ENCODE measurements around the gene BTF3. TPM values are rescaled to one million over a fixed set of nuclear protein-coding genes. Genes with fewer than 3 reads are reported as not detected.
A peak's percentile ranks its signal among the peaks of the same experiment; 100 is the strongest.
"Not testable (repeated sequence)": the region's sequence is repeated elsewhere in the genome, so short reads cannot be mapped to it uniquely, and the experiment has no call there.

The BTF3 gene
- total and polyA plus RNA-seq, 12 donors: 283 to 714 (median 399) TPM

GRCh38 chr5:73464016-73464745, 34.1 kb upstream of the BTF3 start:
- 42 to 43% methylated on average over 7 of the region's 7 CpGs for WGBS, 2 donors
- H3K9me3 ChIP-seq: no peaks in the 10 kb centered on the region
- H3K27me3 ChIP-seq: peaks cover 0 to 25% (median 21%) of the 10 kb centered on the region in 7 donors
- TF ChIP-seq, protein P1, sequence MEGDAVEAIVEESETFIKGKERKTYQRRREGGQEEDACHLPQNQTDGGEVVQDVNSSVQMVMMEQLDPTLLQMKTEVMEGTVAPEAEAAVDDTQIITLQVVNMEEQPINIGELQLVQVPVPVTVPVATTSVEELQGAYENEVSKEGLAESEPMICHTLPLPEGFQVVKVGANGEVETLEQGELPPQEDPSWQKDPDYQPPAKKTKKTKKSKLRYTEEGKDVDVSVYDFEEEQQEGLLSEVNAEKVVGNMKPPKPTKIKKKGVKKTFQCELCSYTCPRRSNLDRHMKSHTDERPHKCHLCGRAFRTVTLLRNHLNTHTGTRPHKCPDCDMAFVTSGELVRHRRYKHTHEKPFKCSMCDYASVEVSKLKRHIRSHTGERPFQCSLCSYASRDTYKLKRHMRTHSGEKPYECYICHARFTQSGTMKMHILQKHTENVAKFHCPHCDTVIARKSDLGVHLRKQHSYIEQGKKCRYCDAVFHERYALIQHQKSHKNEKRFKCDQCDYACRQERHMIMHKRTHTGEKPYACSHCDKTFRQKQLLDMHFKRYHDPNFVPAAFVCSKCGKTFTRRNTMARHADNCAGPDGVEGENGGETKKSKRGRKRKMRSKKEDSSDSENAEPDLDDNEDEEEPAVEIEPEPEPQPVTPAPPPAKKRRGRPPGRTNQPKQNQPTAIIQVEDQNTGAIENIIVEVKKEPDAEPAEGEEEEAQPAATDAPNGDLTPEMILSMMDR (IDR thresholded peaks at IDR 0.05): no peak
- DNase-seq: peak in 1 of 2 donors; percentile 37
- H3K36me3 ChIP-seq: no peaks in the 10 kb centered on the region
- intact Hi-C loops (cut with DNase I): no loop called here
- H3K4me3 ChIP-seq: no peak overlapping the region
- H3K4me1 ChIP-seq: peaks cover 0 to 13% (median 4%) of the 10 kb centered on the region in 9 donors
- peak overlapping the region in 3 of 10 donors; percentile 1 to 51 (median 4) for H3K27ac ChIP-seq
- peak; percentile 59 to 97 (median 94) for ATAC-seq

- Histone ChIP-seq H3K27me3 (peaks cover 0 to 18% (median 5%) of the 10 kb centered on the region in 7 donors), H3K4me1 (peaks cover 0 to 12% (median 4%) of the 10 kb centered on the region in 9 donors)
- H3K36me3 ChIP-seq; intact Hi-C loops (cut with DNase I); H3K27ac ChIP-seq; ATAC-seq; H3K4me3 ChIP-seq; DNase-seq; H3K9me3 ChIP-seq: not testable (repeated sequence)
- 83 to 87% methylated on average over 3 of the region's 3 CpGs for WGBS, 2 donors
Measured at GRCh38 chr5:73468638-73469037, 29.6 kb upstream of the BTF3 start.

DNA sequence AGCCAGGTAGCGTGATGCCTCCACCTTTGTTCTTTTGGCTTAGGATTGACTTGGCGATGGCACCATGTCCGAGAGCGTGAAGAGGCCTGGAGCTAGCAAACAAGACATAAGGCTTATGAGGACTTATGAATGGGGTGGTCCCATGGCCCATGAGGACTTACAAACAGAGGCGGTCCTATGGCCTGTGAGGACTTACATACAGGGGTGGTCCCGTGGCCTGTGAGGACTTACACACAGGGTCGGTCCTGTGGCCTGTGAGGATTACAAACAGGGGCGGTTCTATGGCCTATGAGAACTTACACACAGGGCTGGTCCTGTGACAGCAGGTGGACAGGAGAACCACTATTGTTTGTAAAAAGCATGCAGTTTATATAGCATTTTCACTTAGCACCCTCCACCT, 28.4 kb upstream of the BTF3 start:
- WGBS, 2 donors: 90 to 94% methylated on average over 8 of the region's 8 CpGs
- no peak for ATAC-seq
- Histone ChIP-seq H3K36me3 (no peaks in the 10 kb centered on the region), H3K27ac (no peak overlapping the region), H3K4me1 (peaks cover 0 to under 1% (median 0%) of the 10 kb centered on the region in 9 donors), H3K9me3 (no peaks in the 10 kb centered on the region), H3K4me3 (no peak overlapping the region), H3K27me3 (peaks cover 0 to 18% (median 5%) of the 10 kb centered on the region in 7 donors)
- intact Hi-C loops (cut with DNase I): no loop called here
- TF ChIP-seq, protein P1 (IDR thresholded peaks at IDR 0.05): no peak
- no peak for DNase-seq

DNA sequence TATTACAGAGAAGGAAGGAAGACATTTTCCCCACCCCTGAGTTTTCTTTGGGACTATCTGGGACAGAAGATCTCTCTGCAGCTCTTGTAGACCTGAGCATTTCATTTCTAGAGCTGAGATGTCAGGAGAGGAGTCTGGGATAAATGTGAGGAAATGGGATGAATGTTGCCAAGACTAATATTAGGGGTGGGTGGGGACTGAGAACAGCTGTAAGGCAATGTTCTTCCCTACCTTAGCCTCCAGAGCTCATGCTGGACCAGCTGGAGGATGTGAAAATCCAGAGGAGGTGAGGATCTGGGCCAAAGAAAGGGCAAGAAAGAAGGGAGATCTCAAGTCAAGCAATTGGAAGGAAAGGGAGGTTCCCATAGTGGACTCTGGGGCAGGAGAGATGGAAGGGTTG, 26.6 kb upstream of the BTF3 start:
- Histone ChIP-seq H3K27me3 (peaks cover 0 to 18% (median 13%) of the 10 kb centered on the region in 7 donors), H3K36me3 (no peaks in the 10 kb centered on the region), H3K27ac (no peak overlapping the region), H3K9me3 (no peaks in the 10 kb centered on the region), H3K4me1 (no peaks in the 10 kb centered on the region), H3K4me3 (no peak overlapping the region)
- ATAC-seq: no peak
- intact Hi-C loops (cut with DNase I): no loop called here
- TF ChIP-seq, protein P1 (IDR thresholded peaks at IDR 0.05): no peak
- DNase-seq: no peak

- TF ChIP-seq, protein P1 (IDR thresholded peaks at IDR 0.05): no peak
- intact Hi-C loops (cut with DNase I): no loop called here
- H3K27me3 ChIP-seq: peaks cover 0 to 15% (median 12%) of the 10 kb centered on the region in 7 donors
- no peaks in the 10 kb centered on the region for H3K9me3 ChIP-seq
- ATAC-seq (no peak), DNase-seq (no peak)
- H3K27ac ChIP-seq: no peak overlapping the region
- H3K4me1 ChIP-seq: no peaks in the 10 kb centered on the region
- H3K4me3 ChIP-seq: no peak overlapping the region
- no peaks in the 10 kb centered on the region for H3K36me3 ChIP-seq
- WGBS, 2 donors: 60 to 89% methylated on average over 3 of the region's 3 CpGs
Measured at GRCh38 chr5:73472116-73472515, 26.1 kb upstream of the BTF3 start.
